Measurements from ENCODE around the gene SEH1L. TPM values are rescaled to one million over a fixed set of nuclear protein-coding genes. Genes with fewer than 3 reads are reported as not detected.

The SEH1L gene
- total RNA-seq, 2 donors from 2014 or later: 77.8 to 94.5 TPM

DNA sequence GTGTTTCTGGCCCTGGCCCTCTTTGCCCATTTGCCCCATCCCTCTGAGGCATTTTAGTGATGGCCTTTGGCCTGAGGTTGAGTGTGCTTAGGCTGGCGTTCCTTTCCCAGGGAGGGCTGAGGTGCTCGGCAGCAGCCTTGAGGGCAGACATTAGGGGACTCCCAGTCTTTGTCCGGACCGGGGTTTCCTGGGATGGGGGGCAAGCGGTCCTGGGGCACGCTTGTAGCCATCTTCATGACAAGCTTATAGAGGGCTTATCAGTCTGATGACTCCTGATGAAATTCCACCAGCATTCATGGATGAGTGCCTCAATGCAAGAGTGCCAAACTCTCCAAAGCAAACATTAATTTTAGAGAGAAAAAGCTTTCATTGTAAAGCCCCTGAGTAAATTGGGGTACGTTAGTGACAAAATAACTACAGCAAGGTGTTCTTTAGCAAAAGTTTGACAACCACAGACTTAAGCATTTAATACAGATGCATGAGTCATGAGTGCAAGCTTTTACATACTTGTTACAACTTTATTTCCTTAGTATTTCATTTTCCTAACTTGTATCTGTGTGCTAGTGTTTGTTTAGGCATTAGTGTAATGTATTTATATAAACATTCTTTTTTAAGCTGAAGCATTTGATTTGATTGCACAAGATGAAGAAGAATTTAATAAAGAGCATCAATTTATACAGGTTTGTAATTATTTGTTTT lies 89.0 kb downstream of the SEH1L start:
- no peak for ATAC-seq (replicated peaks in 1 of 2)
- no peak overlapping the region for H3K4me3 Mint-ChIP-seq
- no peak for DNase-seq
- no peaks in the 10 kb centered on the region for H3K4me1 Mint-ChIP-seq (ENCODE audit: low read depth)
- H3K27ac Mint-ChIP-seq: no peak overlapping the region
- H3K36me3 Mint-ChIP-seq (ENCODE audit: insufficient read depth in 2 of 2): peaks cover 7 to 39% of the 10 kb centered on the region in 2 donors
- no peaks in the 10 kb centered on the region for H3K27me3 Mint-ChIP-seq (ENCODE audit: low read depth)
- no peaks in the 10 kb centered on the region for H3K9me3 Mint-ChIP-seq

Other genes starting within 250 kb of the SEH1L start
- 10 to 100 TPM; 15.5 to 16.0 TPM for gene CEP76, start 245.3 kb upstream of the SEH1L start, total RNA-seq
- 100 to 1,000 TPM; 142 to 158 TPM for gene PSMG2, start 245.0 kb upstream of the SEH1L start, total RNA-seq
- gene PTPN2, start 63.8 kb upstream of the SEH1L start, total RNA-seq: 10 to 100 TPM; 84.9 to 86.2 TPM
- gene CEP192, start 43.4 kb downstream of the SEH1L start, total RNA-seq: 10 to 100 TPM; 35.2 to 36.6 TPM

Data from activated T-cell treated with anti-CD3 and anti-CD28 coated beads, Interleukin-2, amount 50 U/mL, for 72 hours (primary cell).